ENCODE results near the gene ABCA13.

- TF ChIP-seq CTCF (conservative IDR thresholded peaks at IDR 0.05; ENCODE audit: low read length) = no peak
- TF ChIP-seq EZH2phosphoT487 (IDR thresholded peaks at IDR 0.05; ENCODE audit: borderline replicate concordance) = no peak
These were observed 66.1 kb downstream of the ABCA13 start for GRCh38 chr7:48237354-48237753.

Measured in Loucy (cell line).